SU-DHL-6 (cell line): ENCODE measurements around the gene CORO1C.

Experiments used
- H2AFZ ChIP-seq: fragments of 200-600 bp; sonication (generic); 2 replicates; pipeline ENCODE4 v1.6.1; 2014; ENCODE audit warnings: low read depth, mild to moderate bottlenecking, moderate library complexity, mixed read lengths, antibody characterized with exemption, low read length; ENCODE audit not compliant: severe bottlenecking
- H3F3A ChIP-seq: fragments of 200-600 bp; shearing (Covaris generic); 2 replicates; pipeline ENCODE4 v1.6.0; 2016; ENCODE audit warnings: antibody characterized with exemption, mild to moderate bottlenecking; ENCODE audit not compliant: insufficient read depth
- H3K27ac ChIP-seq: fragments of 200-600 bp; sonication (generic); 2 replicates; pipeline ENCODE4 v1.5.1; 2016; ENCODE audit warnings: low read depth, mild to moderate bottlenecking, low read length, moderate library complexity, mixed read lengths
- H3K27me3 ChIP-seq: fragments of 200-600 bp; sonication (generic), shearing (Covaris generic); 2 replicates; pipeline ENCODE4 v1.6.0; 2014; ENCODE audit warnings: mild to moderate bottlenecking, low read length
- H3K36me3 ChIP-seq: fragments of 200-600 bp; sonication (generic); 2 replicates; pipeline ENCODE4 v1.6.1; 2014; ENCODE audit warnings: mild to moderate bottlenecking, low read length, mixed read lengths
- H3K4me2 ChIP-seq: fragments of 300-600, 200-600 bp; shearing (Covaris generic), sonication (generic); 2 replicates; pipeline ENCODE4 v1.6.0; 2014; ENCODE audit warnings: low read length, low read depth, mild to moderate bottlenecking; ENCODE audit not compliant: poor library complexity, severe bottlenecking
- H3K4me3 ChIP-seq: fragments of 200-600 bp; sonication (generic); 2 replicates; pipeline ENCODE4 v1.5.1; 2014; ENCODE audit warnings: antibody characterized with exemption, low read length, mild to moderate bottlenecking, mixed read lengths; ENCODE audit not compliant: insufficient read depth, poor library complexity, severe bottlenecking
- H3K79me2 ChIP-seq: fragments of 200-600 bp; sonication (generic); 2 replicates; pipeline ENCODE4 v1.6.1; 2014; ENCODE audit warnings: mild to moderate bottlenecking, low read length, moderate library complexity; ENCODE audit not compliant: insufficient read depth
- H3K9ac ChIP-seq: fragments of 200-600 bp; sonication (generic); 2 replicates; pipeline ENCODE4 v1.7.0; 2014; ENCODE audit warnings: mild to moderate bottlenecking, low read length
- H3K9me2 ChIP-seq: fragments of 200-600 bp; sonication (generic); replicated peaks from 2 replicates; pipeline ENCODE4 v1.6.1; 2014; ENCODE audit warnings: low read length; ENCODE audit not compliant: insufficient read depth
- H3K9me3 ChIP-seq: fragments of 200-600 bp; sonication (generic); 2 replicates; pipeline ENCODE4 v1.6.1; 2014; ENCODE audit warnings: low read length, mixed read lengths; ENCODE audit not compliant: insufficient read depth
- H4K20me1 ChIP-seq: fragments of 200-600 bp; sonication (generic); 2 replicates; pipeline ENCODE4 v1.6.1; 2014; ENCODE audit warnings: low read depth, mild to moderate bottlenecking, antibody characterized with exemption, low read length, moderate library complexity, mixed read lengths
- EZH2phosphoT487 ChIP-seq: fragments of 200-600 bp; sonication (generic), shearing (Covaris generic); conservative IDR thresholded peaks from 2 replicates; pipeline ENCODE4 v1.6.1; 2018; ENCODE audit warnings: mild to moderate bottlenecking, antibody characterized with exemption, low read length, moderate library complexity, mixed read lengths
- TF ChIP-seq, protein P1 (sequence below): fragments of 200-600 bp; sonication (generic); IDR thresholded peaks from one replicate; pipeline ENCODE4 v1.5.1; 2017; ENCODE audit warnings: antibody characterized with exemption, mild to moderate bottlenecking, low read length, moderate library complexity; ENCODE audit not compliant: insufficient read depth, poor library complexity, severe bottlenecking

CORO1C gene

DNA sequence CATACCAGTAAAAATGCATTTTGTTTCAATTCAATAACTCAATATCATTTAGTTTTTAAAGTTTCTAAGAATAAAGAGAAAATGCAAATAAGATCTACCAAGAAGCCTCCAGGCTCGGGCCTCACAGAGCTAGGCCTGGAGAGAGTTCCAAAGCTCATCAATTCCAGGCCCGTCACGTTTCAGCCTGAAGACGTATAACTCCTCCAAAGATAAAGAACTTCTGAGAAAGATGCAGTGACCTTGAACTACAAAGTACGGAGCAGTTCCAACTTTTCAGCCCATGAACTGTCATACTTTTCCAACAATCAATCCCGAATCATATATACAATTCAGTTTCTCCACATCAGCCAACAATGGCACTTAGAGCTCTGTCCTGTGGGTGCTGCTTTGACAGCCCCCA is 17.8 kb downstream of the CORO1C start:
- no peaks in the 10 kb centered on the region for H3K36me3 ChIP-seq
- H3K27me3 ChIP-seq = no peaks in the 10 kb centered on the region
- H2AFZ ChIP-seq = no peak overlapping the region
- no peaks in the 10 kb centered on the region for H4K20me1 ChIP-seq
- H3K79me2 ChIP-seq = no peaks in the 10 kb centered on the region
- H3K9me3 ChIP-seq = no peaks in the 10 kb centered on the region
- H3K9me2 ChIP-seq = no peaks in the 10 kb centered on the region
- no peak overlapping the region for H3K27ac ChIP-seq
- H3K9ac ChIP-seq = no peak overlapping the region
- TF ChIP-seq EZH2phosphoT487 = no peak
- TF ChIP-seq, protein P1, sequence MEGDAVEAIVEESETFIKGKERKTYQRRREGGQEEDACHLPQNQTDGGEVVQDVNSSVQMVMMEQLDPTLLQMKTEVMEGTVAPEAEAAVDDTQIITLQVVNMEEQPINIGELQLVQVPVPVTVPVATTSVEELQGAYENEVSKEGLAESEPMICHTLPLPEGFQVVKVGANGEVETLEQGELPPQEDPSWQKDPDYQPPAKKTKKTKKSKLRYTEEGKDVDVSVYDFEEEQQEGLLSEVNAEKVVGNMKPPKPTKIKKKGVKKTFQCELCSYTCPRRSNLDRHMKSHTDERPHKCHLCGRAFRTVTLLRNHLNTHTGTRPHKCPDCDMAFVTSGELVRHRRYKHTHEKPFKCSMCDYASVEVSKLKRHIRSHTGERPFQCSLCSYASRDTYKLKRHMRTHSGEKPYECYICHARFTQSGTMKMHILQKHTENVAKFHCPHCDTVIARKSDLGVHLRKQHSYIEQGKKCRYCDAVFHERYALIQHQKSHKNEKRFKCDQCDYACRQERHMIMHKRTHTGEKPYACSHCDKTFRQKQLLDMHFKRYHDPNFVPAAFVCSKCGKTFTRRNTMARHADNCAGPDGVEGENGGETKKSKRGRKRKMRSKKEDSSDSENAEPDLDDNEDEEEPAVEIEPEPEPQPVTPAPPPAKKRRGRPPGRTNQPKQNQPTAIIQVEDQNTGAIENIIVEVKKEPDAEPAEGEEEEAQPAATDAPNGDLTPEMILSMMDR = no peak
- H3K4me2 ChIP-seq = no peak overlapping the region
- H3F3A ChIP-seq = no peaks in the 10 kb centered on the region
- no peak overlapping the region for H3K4me3 ChIP-seq

DNA sequence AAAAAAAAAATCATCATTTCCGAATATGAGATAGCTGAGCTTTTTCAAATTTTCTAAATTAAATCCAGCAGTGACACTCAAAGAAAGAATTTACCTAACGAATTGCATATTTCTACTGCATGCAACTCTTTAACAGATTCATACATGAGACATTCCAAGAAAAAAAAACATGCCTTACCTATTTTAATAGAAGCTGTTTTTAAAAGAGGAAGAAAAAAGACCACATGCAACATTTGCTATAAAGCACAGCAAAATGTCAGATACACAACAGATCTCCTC is 18.5 kb downstream of the CORO1C start:
- Histone ChIP-seq H3K4me2 (peak overlapping the region; percentile 36), H3K79me2 (no peaks in the 10 kb centered on the region), H3K9me2 (no peaks in the 10 kb centered on the region), H3F3A (no peaks in the 10 kb centered on the region), H3K36me3 (no peaks in the 10 kb centered on the region), H3K4me3 (no peak overlapping the region), H3K9ac (no peak overlapping the region), H3K27ac (no peak overlapping the region), H3K27me3 (no peaks in the 10 kb centered on the region), H4K20me1 (no peaks in the 10 kb centered on the region), H3K9me3 (no peaks in the 10 kb centered on the region), H2AFZ (no peak overlapping the region)
- no peak for TF ChIP-seq EZH2phosphoT487
- TF ChIP-seq, protein P1 = no peak

DNA sequence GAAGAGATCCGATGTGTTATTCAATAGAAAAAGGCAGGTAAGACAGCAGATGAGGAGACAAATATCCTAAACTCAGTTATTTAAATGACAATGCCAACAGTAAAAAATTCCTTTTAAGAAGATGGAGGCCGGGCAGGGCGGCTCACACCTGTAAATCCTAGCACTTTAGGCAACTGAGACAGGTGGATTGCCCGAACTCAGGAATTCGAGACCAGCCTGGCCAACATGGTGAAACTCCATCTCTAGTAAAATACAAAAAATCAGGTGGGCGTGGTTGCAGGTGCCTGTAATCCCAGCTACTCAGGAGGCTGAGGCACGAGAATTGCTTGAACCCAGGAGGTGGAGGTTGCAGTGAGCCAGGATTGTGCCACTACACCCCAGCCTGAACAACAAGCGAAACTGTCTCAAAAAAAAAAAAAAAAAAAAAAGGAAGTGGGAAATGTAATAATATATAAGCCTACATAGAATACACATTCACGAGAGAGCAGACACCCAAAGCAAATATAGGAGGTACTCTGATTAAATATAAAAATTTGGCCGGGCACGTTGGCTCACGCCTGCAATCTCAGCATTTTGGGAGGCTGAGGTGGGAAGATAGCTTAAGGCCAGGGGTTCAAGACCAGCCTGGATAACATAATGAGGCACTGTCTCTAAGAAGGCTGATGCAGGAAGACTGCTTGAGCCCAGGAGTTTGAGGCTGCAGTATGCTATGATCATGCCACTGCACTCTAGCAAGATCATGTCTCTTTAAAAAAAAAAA is 19.0 kb downstream of the CORO1C start:
- Histone ChIP-seq H3K79me2 (no peaks in the 10 kb centered on the region), H3F3A (no peaks in the 10 kb centered on the region), H3K4me2 (peak overlapping the region; percentile 36), H2AFZ (no peak overlapping the region), H4K20me1 (no peaks in the 10 kb centered on the region), H3K27me3 (no peaks in the 10 kb centered on the region), H3K4me3 (no peak overlapping the region), H3K9me3 (no peaks in the 10 kb centered on the region), H3K9me2 (no peaks in the 10 kb centered on the region), H3K27ac (no peak overlapping the region), H3K9ac (no peak overlapping the region), H3K36me3 (no peaks in the 10 kb centered on the region)
- TF ChIP-seq EZH2phosphoT487 = no peak
- TF ChIP-seq, protein P1 = no peak
